GM12878 (cell line): ENCODE results near the gene UACA.

Source experiments
- EZH2 ChIP-seq: IDR thresholded peaks from 2 replicates; pipeline ENCODE4 v1.6.1; 2012; ENCODE audit warnings: low read depth, mild to moderate bottlenecking, control low read depth, inconsistent platforms, low read length, borderline replicate concordance; ENCODE audit not compliant: control insufficient read depth
- IKZF1 ChIP-seq: fragments of 450-650 bp; conservative IDR thresholded peaks from 2 replicates; pipeline ENCODE4 v1.6.1; 2017; ENCODE audit warnings: antibody characterized with exemption, mild to moderate bottlenecking
- POLR2AphosphoS5 ChIP-seq: IDR thresholded peaks from 2 replicates; pipeline ENCODE4 v1.6.1; 2011; ENCODE audit warnings: mild to moderate bottlenecking, low read length, inconsistent platforms
- RELA ChIP-seq: fragments of 450-650 bp; IDR thresholded peaks from 2 replicates; pipeline ENCODE4 v1.8.0; 2014; ENCODE audit warnings: borderline replicate concordance; ENCODE audit not compliant: partially characterized antibody
- ZNF622 ChIP-seq: fragments of 450-650 bp; IDR thresholded peaks from 2 replicates; pipeline ENCODE4 v1.6.1; 2017; ENCODE audit warnings: mild to moderate bottlenecking, inconsistent platforms
- TF ChIP-seq, protein P1 (sequence below): IDR thresholded peaks from 2 replicates; pipeline ENCODE4 v1.6.1; 2012; ENCODE audit warnings: mild to moderate bottlenecking, low read depth, low read length
- TF ChIP-seq, protein P2 (sequence below), 3 experiments: IDR thresholded peaks in 2 of 3; conservative IDR thresholded peaks in 1 of 3; 2 replicates each; pipeline ENCODE4 v1.5.1; 2011; ENCODE audit warnings: low read depth in 3 of 3, low read length in 3 of 3, mild to moderate bottlenecking in 3 of 3, control low read depth in 2 of 3, moderate library complexity in 2 of 3, inconsistent platforms in 1 of 3, mixed read lengths in 1 of 3; ENCODE audit not compliant: control insufficient read depth in 2 of 3, insufficient read depth in 1 of 3; ENCODE audit errors: extremely low read depth in 1 of 3

DNA sequence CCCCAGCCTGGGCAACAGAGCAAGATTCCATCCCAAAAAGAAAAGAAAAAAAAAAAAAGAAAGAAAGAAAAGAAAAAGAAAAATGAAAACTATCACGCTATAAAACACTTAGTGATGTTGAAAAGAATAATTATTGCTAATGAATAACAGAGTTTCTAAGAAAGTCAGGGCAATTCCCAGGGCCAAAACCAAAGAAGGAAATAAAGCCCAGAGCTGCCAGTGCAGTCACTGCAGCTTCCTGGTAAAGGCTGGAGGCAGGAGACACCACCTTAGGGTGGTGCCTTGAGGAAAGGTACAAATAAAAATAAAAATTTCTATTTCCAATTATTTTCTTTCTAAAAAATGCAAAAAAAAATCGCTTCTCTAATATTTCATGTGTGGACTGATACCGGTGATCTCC is 19.7 kb upstream of the UACA start:
- TF ChIP-seq, protein P1, sequence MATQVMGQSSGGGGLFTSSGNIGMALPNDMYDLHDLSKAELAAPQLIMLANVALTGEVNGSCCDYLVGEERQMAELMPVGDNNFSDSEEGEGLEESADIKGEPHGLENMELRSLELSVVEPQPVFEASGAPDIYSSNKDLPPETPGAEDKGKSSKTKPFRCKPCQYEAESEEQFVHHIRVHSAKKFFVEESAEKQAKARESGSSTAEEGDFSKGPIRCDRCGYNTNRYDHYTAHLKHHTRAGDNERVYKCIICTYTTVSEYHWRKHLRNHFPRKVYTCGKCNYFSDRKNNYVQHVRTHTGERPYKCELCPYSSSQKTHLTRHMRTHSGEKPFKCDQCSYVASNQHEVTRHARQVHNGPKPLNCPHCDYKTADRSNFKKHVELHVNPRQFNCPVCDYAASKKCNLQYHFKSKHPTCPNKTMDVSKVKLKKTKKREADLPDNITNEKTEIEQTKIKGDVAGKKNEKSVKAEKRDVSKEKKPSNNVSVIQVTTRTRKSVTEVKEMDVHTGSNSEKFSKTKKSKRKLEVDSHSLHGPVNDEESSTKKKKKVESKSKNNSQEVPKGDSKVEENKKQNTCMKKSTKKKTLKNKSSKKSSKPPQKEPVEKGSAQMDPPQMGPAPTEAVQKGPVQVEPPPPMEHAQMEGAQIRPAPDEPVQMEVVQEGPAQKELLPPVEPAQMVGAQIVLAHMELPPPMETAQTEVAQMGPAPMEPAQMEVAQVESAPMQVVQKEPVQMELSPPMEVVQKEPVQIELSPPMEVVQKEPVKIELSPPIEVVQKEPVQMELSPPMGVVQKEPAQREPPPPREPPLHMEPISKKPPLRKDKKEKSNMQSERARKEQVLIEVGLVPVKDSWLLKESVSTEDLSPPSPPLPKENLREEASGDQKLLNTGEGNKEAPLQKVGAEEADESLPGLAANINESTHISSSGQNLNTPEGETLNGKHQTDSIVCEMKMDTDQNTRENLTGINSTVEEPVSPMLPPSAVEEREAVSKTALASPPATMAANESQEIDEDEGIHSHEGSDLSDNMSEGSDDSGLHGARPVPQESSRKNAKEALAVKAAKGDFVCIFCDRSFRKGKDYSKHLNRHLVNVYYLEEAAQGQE: no peak
- TF ChIP-seq RELA (no peak), POLR2AphosphoS5 (no peak), ZNF622 (no peak), IKZF1 (no peak), EZH2 (no peak)
- TF ChIP-seq, protein P2, sequence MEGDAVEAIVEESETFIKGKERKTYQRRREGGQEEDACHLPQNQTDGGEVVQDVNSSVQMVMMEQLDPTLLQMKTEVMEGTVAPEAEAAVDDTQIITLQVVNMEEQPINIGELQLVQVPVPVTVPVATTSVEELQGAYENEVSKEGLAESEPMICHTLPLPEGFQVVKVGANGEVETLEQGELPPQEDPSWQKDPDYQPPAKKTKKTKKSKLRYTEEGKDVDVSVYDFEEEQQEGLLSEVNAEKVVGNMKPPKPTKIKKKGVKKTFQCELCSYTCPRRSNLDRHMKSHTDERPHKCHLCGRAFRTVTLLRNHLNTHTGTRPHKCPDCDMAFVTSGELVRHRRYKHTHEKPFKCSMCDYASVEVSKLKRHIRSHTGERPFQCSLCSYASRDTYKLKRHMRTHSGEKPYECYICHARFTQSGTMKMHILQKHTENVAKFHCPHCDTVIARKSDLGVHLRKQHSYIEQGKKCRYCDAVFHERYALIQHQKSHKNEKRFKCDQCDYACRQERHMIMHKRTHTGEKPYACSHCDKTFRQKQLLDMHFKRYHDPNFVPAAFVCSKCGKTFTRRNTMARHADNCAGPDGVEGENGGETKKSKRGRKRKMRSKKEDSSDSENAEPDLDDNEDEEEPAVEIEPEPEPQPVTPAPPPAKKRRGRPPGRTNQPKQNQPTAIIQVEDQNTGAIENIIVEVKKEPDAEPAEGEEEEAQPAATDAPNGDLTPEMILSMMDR (IDR thresholded peaks at IDR 0.05 in 2 of 3, conservative IDR thresholded peaks at IDR 0.05 in 1 of 3; ENCODE audit: control insufficient read depth in 2 of 3, extremely low read depth in 1 of 3, insufficient read depth in 1 of 3, low read depth in 3 of 3, low read length in 3 of 3): no peak
